ENCODE results near the gene ACSM2B.
"Not testable (repeated sequence)": the region's sequence is repeated elsewhere in the genome, so short reads cannot be mapped to it uniquely, and the experiment has no call there.

The ACSM2B gene

DNA sequence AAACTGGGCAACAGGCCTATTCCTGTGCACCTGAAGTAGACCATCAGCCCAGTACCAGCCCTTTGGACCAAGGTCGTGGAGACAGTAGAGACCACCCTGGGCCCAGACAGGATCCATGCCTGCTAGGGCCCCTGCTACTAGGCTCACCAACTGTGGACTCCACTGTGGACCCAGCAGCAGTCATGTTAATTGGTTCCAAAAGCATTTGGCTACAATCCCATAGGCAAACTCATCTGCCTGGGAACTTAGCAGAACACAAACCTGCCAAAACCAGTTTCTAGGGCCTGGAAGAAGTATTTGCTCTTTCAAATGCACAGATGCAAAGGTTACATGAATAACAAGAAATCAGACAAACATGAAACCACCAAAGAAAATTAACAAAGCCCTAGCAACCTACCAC lies 71.7 kb downstream of the ACSM2B start:
- H3K27ac ChIP-seq (ENCODE audit: low read length) = no peak overlapping the region
- DNase-seq = no peak
- H3K4me1 ChIP-seq (ENCODE audit: low read length) = no peaks in the 10 kb centered on the region
- H3K4me2 ChIP-seq (ENCODE audit: low read depth, low read length) = no peak overlapping the region
- TF ChIP-seq, protein P1, sequence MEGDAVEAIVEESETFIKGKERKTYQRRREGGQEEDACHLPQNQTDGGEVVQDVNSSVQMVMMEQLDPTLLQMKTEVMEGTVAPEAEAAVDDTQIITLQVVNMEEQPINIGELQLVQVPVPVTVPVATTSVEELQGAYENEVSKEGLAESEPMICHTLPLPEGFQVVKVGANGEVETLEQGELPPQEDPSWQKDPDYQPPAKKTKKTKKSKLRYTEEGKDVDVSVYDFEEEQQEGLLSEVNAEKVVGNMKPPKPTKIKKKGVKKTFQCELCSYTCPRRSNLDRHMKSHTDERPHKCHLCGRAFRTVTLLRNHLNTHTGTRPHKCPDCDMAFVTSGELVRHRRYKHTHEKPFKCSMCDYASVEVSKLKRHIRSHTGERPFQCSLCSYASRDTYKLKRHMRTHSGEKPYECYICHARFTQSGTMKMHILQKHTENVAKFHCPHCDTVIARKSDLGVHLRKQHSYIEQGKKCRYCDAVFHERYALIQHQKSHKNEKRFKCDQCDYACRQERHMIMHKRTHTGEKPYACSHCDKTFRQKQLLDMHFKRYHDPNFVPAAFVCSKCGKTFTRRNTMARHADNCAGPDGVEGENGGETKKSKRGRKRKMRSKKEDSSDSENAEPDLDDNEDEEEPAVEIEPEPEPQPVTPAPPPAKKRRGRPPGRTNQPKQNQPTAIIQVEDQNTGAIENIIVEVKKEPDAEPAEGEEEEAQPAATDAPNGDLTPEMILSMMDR (IDR thresholded peaks at IDR 0.05; ENCODE audit: low read length) = no peak
- no peak for TF ChIP-seq EZH2 (optimal IDR thresholded peaks at IDR 0.05; ENCODE audit: low read depth, low read length)
- no peak for TF ChIP-seq EZH2phosphoT487 (IDR thresholded peaks at IDR 0.05; ENCODE audit: low read length)
- H3K27me3 ChIP-seq (replicated peaks; ENCODE audit: insufficient read depth, low read length) = no peaks in the 10 kb centered on the region
- H4K20me1 ChIP-seq (ENCODE audit: insufficient read depth, low read length) = no peaks in the 10 kb centered on the region
- H3K4me3 ChIP-seq (ENCODE audit: low read length) = no peak overlapping the region
- no peaks in the 10 kb centered on the region for H3K36me3 ChIP-seq (replicated peaks; ENCODE audit: insufficient read depth, low read length)
- no peaks in the 10 kb centered on the region for H3K9me2 ChIP-seq (replicated peaks; ENCODE audit: insufficient read depth, low read length)
- no peaks in the 10 kb centered on the region for H3F3A ChIP-seq (ENCODE audit: insufficient read depth, low read length)
- no peak overlapping the region for H3K9ac ChIP-seq (ENCODE audit: low read length)
- no peak overlapping the region for H2AFZ ChIP-seq (ENCODE audit: low read length)
- no peaks in the 10 kb centered on the region for H3K9me3 ChIP-seq (replicated peaks; ENCODE audit: insufficient read depth, low read length)
- no peaks in the 10 kb centered on the region for H3K79me2 ChIP-seq (ENCODE audit: low read length)

DNA sequence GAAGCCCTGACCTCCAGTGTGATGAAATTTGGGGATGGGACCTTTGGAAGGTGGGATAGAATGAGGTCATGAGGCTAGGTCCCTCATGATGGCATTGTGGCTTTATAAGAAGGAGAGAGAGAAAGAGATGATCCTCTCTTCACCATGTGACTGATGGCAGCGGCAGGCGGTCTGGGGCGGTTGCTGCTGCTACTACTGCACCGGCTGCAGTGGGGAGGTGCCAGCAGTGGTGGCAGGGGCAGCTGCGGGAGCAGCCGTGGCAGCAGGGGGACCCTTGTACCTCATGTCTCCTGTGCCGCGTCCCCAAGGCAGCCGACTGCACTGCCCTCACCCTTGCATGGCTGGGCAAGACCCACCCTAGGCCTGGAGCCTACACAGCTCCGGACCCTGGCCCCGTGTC lies 84.7 kb downstream of the ACSM2B start:
- not testable (repeated sequence) for H3K27me3 ChIP-seq (replicated peaks; ENCODE audit: insufficient read depth, low read length); DNase-seq; H3K4me2 ChIP-seq (ENCODE audit: low read depth, low read length); H3K9me2 ChIP-seq (replicated peaks; ENCODE audit: insufficient read depth, low read length); H3K9ac ChIP-seq (ENCODE audit: low read length); H3K9me3 ChIP-seq (replicated peaks; ENCODE audit: insufficient read depth, low read length); H3K27ac ChIP-seq (ENCODE audit: low read length); H3F3A ChIP-seq (ENCODE audit: insufficient read depth, low read length); H3K36me3 ChIP-seq (replicated peaks; ENCODE audit: insufficient read depth, low read length); H3K79me2 ChIP-seq (ENCODE audit: low read length); H3K4me3 ChIP-seq (ENCODE audit: low read length); H2AFZ ChIP-seq (ENCODE audit: low read length); H3K4me1 ChIP-seq (ENCODE audit: low read length); H4K20me1 ChIP-seq (ENCODE audit: insufficient read depth, low read length)

DNA sequence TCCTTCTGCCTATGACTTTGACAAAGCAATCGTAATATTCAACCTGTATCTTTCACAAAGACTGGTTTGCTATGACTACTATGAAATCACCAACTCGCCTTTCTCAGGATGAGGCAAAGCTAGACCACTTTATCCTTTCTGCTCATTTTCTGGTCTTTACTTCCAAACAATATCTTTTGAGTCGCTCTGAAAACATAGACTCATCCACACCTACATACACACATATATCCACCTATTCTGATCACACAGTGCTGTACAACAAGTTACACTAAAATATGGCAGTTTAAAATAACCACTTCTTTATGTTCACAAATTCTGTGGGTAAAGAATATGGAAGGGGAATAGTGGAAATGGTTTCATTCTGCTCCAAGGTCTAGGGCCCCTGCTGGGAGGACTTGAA lies 85.2 kb downstream of the ACSM2B start:
- DNase-seq; H3K27me3 ChIP-seq (replicated peaks; ENCODE audit: insufficient read depth, low read length); H3K9me2 ChIP-seq (replicated peaks; ENCODE audit: insufficient read depth, low read length); H3K79me2 ChIP-seq (ENCODE audit: low read length); H3F3A ChIP-seq (ENCODE audit: insufficient read depth, low read length); H3K4me2 ChIP-seq (ENCODE audit: low read depth, low read length); H3K4me1 ChIP-seq (ENCODE audit: low read length); H3K9ac ChIP-seq (ENCODE audit: low read length); H4K20me1 ChIP-seq (ENCODE audit: insufficient read depth, low read length); H3K4me3 ChIP-seq (ENCODE audit: low read length); H3K36me3 ChIP-seq (replicated peaks; ENCODE audit: insufficient read depth, low read length); H3K9me3 ChIP-seq (replicated peaks; ENCODE audit: insufficient read depth, low read length); H3K27ac ChIP-seq (ENCODE audit: low read length); H2AFZ ChIP-seq (ENCODE audit: low read length): not testable (repeated sequence)

Measured in MM.1S (cell line).